Dermis blood vessel endothelial cell (primary cell): Measurements from ENCODE around the gene APLF. TPM values are rescaled to one million over a fixed set of nuclear protein-coding genes. Genes with fewer than 3 reads are reported as not detected.
"Not testable (repeated sequence)": the region's sequence is repeated elsewhere in the genome, so short reads cannot be mapped to it uniquely, and the experiment has no call there.

Source experiments
- DNase-seq: peaks from one replicate; pipeline ENCODE4 v3.0.0; 2010
- total RNA-seq: library from RNA; depleted of rRNA; stranded (reverse); fragments of >200 nt; gene quantifications from 2 replicates; pipeline ENCODE4 v1.2.3, GENCODE V29; 2014

Gene APLF
- total RNA-seq, 1 donor from 2014 or later, result 8.8 TPM

DNA sequence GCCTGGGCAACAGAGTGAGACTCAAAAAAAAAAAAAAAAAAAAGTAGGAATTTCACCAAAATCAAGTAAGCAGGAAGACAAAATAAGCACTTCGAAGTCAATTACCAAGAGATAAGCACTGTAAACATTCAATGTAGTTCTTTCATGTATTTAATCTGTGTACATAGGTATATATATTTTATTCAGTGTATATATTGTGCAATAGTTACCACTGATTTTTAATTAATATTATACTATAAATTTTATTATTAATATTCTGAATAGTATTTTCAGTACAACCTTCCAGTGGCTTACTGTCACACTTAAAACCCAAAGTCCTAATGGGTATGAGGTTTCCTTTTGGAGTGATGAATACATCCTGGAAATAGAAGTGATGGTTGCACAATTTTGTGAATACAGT is 9.1 kb downstream of the APLF start:
- DNase-seq, result no peak

DNA sequence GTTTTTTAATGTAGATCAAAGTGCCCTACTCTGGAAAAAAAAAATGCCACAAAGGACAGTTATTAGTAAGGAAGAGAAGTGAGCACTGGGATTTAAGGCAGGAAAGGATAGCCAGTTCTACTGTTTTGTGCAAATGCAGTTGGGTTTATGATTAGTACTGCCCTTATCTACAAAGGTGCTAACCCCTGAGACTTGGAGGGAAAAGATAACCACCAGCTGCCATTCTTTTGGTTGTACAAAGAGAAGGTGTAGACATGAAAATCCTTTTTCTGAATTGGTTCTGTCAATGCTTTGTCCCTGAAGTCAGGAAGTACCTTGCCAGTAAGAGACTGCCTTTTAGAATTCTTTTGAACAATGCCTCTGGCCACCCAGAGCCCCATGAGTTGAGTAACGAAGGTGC is 11.3 kb downstream of the APLF start:
- DNase-seq, result no peak

DNA sequence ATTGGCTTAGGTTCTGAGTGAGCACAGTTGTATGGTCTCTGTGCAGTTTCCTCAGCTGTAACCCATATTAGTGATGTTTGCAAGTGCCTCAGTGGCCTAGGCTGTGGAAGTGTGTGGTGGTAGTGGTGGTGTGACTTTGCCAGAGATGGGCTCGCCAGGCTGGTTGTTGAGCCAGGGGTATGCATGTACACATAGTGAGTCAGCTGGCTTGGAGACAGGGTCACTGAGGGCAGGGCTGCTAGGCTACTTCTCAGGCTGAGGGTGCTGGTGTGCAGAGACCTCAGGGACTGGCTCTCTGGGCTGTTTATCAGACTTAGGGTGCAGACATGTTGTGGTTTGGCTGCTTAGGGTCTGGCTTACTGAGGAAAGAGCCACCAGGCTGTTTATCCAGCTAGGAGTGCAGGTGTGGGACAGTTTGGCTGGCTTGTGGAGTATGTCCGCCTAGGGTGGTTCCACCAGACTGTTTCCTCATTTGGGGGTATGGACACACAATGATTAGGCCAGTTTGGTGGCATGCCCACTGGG is 15.0 kb downstream of the APLF start:
- no peak for DNase-seq

DNA sequence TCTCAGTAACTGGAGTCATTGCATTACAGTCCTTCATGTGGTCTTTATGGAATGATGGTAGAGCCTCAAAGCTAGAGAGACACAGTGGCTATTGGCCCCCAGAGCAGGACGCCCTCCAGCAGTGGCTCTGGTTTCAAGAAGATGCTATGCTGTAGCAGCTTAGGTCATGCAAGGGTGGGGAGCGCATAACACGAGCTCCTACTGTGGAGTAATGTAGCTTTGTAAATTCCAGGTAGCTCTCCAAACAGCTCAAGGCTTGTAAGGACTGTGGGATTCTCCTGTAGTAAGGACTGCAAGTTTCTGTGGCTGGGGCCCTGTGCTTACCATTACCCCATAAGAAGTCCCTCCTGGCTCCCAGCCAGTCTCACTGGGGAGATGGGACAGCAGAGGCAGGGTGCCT is 15.6 kb downstream of the APLF start:
- no peak for DNase-seq

GRCh38 chr2:68487773-68488355 is 20.5 kb downstream of the APLF start:
- DNase-seq, result peak; percentile 48

DNA sequence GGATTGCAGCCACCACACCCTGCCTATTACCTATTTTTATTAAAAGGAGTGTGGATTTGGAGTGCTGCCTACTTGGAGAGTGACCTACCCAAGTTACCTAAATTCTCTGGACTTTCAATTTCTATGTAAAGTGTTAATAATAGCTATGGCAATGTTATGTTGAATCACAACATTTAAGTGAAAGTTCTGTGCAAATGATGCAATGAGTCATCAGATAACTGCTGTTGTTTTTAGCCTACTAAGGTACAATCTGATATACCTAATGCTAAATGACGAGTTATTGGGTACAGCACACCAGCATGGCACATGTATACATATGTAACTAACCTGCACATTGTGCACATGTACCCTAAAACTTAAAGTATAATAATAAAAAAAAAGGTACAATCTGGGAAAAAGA is 21.2 kb downstream of the APLF start:
- not testable (repeated sequence) for DNase-seq

DNA sequence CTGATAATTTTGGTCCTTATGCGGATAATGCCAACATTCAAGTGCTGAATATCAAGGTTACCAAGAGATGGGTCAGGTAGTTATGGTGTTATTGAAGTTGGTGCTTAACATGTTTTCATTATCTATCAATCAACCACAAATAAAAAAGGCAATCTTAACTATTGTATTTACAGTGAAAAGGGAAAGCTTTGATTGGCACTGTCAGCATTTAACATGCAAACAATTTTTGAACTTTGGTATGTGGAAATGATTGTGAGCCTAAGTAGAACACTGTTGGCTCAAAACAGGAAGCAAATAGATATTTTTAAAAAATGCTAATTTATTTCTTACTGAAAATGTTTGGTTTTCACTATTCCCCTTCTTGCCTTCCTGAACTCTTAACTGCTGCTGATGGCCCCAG is 21.9 kb downstream of the APLF start:
- DNase-seq, result no peak

DNA sequence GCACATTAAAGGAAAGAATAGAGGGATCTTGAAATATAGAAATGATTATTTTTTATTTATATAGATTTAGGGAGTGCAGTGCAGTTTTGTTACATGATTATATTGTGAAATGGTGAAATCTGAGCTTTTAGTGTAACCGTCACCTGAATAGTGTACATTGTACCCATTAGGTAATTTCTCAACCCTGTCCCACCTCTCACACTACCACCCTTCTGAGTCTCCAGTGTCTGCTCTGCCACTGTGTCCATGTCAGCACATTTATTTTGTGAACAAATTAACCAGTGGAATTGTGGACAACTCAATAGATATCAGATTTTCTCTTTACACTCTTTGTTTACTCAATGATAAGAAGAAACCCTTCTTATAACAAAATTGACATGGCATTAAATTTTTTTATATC is 24.2 kb downstream of the APLF start:
- DNase-seq, result no peak

DNA sequence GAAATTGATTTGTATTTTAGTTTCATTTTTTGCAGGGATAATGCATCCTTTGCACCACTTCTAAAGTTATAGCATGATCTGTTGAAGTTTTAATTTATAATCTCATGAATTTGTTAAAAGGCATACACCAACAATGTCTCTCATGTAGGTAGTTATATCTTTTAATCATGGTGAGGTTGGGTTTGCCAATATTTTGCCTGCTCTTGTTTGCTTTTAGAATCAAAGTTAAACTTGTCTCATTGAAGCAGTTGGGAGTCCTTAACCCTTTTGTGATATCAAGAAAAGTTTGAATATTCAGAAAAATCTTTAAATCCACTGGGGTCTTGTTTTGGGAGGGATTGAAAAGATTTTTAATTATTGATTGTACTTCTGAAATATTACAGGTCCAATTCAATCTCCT is 31.7 kb downstream of the APLF start:
- DNase-seq, result no peak

DNA sequence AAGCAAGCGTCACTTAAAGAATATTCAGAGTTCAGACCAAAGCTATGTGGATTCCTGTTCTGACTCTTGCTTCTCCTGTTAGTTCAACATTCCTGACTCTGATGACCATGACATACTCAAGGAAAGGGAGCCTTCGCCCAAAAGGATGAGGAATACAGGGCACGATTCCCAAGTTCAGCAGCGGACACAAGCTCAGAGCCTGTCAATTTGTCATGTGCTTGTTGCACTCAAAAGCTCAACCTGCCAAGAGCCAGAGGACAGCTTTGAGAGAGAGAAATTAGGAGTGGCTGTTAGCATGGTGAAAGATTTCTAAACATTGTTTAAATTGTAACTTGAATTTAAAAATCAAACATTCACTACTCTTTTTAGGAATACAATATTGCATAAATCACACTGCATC is 33.3 kb downstream of the APLF start:
- DNase-seq, result no peak

DNA sequence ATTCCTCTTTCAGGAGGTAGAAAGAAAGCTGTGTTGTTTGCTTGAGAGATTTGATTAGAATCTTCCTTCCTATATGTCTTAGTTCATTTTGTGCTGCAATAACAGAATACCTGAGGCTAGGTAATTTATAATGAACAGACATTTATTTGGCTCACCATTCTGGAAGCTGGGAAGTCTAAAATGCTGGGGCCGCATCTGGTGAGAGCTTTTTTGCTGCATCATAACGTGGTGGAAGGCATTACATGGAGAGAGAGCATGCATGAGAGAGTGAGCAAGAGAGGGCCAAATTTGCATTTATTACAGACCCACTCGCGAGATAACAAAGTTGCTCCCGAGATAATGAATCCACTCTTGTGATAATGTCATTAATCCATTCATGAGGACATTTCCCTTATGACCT is 34.4 kb downstream of the APLF start:
- DNase-seq, result no peak

- DNase-seq, result no peak
Measured at GRCh38 chr2:68505603-68506159, 38.3 kb downstream of the APLF start.

DNA sequence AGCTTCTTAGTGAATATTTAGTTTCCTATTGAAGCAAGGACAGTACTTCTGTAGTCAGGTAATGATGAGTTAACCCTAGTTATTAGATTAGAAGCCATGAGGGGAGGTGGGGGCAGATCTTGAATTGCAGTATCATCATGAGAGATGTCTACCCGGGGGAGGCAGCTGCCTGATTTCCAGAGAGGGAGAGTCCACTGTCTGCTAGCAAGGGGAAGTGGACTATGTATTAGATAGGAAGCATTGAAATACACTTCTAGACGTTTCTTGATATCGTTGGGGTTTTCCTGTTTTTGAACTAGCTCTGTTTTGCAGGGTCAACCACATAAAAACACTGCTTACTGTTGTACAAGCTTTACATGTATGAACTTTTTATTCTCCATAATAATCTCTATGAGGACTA is 38.8 kb downstream of the APLF start:
- DNase-seq, result no peak

GRCh38 chr2:68512326-68512725 is 44.9 kb downstream of the APLF start:
- DNase-seq, result no peak

GRCh38 chr2:68512966-68513365 is 45.6 kb downstream of the APLF start:
- no peak for DNase-seq

DNA sequence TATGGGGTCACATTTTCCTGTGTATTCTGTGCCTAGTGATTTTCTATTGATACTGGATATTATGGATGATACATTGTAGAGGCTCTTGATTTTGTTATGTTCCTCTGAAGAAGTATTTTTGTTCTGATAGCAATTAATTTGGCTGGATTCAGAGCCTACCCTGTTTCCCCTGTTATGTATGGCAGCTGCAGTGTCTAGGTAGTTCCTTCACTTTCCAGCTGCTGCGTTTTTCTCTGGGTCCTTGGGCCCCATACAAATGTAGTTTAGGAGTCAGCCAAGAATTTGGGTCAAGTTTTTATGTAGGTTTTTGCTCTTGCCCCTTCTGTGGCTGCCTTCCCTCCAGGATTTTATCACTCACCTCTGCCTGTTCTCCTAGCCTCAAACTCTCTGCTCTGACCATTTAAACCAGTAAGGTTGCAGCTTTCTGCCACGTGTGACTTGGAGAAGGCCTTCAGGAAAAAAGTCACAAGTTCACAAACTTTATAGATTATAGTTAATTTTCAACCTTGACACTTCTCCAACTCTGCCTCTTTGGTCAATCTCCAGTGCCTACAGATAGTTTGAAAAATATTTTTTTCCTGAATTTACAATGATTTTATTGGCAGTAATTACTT is 47.0 kb downstream of the APLF start:
- DNase-seq, result no peak

GRCh38 chr2:68516051-68516955 is 48.9 kb downstream of the APLF start:
- DNase-seq, result no peak

GRCh38 chr2:68519236-68519635 is 51.9 kb downstream of the APLF start:
- no peak for DNase-seq

- no peak for DNase-seq
Measured at GRCh38 chr2:68521037-68521436, 53.7 kb downstream of the APLF start.

DNA sequence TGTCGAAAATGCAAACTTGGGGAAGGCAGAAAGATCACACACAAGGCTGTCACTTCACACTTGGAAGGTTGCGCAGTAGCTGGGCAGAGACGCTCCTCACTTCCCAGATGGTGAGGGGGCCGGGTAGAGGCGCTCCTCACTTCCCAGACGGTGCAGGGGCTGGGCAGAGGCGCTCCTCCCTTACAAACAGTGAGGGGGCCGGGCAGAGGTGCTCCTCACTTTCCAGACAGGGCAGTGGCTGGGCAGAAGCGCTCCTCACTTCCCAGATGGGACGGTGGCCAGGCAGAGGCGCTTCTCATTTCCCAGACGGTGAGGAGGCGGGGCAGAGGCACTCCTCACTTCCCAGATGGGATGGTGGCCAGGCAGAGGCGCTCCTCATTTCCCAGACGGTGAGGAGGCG is 59.6 kb downstream of the APLF start:
- DNase-seq, result not testable (repeated sequence)

DNA sequence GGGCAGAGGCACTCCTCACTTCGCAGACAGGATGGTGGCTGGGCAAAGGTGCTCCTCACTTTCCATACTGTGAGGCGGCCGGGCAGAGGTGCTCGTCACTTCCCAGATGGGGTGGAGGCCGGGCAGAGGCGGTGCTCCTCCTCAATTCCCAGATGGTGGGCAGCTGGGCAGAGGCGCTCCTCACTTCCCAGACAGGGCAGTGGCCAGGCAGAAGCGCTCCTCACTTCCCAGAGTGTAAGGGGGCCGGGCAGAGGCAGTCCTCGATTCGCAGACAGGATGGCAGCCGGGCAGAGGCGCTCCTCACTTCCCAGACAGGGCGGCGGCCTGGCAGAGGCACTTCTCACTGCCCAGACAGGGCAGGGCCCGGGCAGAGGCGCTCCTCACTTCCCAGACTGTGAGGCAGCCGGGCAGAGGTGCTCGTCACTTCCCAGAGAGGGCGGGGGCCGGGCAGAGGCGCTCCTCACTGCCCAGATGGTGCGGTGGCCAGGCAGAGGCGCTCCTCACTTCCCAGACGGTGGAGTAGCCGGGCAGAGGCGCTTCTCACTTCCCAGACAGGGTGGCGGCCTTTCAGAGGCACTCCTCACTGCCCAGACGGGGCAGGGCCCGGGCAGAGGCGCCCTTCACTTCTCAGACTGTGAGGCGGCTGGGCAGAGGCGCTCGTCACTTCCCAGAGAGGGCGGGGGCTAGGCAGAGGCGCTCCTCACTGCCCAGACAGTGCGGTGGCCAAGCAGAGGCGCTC is 60.1 kb downstream of the APLF start:
- not testable (repeated sequence) for DNase-seq

DNA sequence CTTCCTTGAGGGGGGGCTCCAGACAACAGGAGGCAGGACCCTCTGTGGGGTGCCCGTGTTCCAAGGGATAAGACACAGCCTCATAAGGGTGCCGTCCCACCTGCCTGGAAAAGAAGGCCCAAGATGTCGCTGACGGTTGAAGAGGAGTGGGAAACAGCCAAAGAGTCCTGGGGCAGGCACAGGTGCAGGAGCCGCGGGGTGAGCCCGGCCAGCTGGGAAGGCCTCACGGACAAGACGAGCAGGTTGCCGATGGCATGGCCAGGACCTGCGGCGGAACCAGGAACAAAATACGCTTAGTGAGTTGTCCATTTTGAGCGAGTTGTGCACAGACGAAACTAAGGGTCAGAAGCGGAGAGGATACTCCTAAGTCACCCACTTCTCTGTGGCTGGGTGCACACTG is 61.8 kb downstream of the APLF start:
- DNase-seq, result not testable (repeated sequence)

DNA sequence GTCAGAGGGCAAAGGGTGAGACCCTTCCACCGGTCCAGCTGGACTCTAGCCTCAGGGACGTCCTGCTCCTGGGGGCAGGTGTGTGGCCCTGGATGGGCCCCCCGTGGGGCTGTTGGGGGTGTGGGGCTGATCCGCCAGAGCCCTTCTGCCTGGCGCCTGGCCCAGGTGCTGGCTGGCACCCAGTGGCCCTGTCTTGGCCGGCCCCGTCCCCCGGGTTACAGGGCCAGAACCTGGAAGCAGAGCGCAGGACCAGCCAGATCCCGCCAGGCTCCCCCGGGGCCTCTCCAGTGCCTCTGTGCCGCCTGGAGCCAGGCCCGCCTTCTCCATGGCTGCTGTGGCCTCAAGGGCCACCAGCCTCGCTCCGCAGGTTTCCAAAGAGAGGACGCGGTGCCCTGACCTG is 62.3 kb downstream of the APLF start:
- not testable (repeated sequence) for DNase-seq
